HG03432 (cell line): ENCODE results near the gene LPCAT3.

Source experiments
- ATAC-seq: cut with Tn5 transposase; IDR thresholded peaks from one replicate; pipeline ENCODE4 v1.9.1; 2021; ENCODE audit warnings: mild to moderate bottlenecking, moderate library complexity; ENCODE audit not compliant: unreplicated experiment

LPCAT3 gene

GRCh38 chr12:7001921-7002591 is 16.2 kb downstream of the LPCAT3 start:
- ATAC-seq = no peak

DNA sequence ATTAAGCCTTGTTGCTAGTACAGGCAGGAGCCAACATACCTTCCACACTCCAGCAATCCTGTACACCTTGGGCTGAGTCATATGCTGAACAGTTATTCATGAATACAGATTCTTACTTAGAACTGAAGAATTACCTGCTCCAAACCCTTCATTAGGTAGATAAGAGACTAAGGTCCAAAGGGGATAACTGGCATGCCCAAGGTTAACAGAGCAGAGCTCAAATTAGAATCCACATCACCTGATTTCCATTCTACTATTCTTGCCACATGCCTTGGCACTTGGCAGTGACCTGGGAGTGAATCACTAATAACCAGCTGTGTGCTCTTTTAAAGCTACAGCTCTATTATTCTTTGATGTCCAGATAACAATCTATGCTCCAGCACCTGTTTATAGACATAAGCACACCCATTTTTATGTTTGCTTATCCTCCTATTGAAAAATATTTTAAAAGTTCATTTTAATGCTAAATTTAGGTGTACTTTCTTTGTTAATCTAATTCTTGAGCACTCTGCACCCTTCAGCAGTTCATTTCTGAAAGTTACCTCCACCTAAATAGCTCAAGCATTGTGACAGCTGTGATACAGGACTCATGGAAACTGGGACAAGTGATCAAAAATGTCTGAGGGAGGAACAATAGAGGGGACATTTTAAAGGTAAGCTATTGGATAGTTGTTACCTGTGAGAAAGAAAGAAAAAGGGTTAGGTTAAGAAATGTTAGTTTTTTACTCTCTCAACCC is 19.4 kb downstream of the LPCAT3 start:
- no peak for ATAC-seq

DNA sequence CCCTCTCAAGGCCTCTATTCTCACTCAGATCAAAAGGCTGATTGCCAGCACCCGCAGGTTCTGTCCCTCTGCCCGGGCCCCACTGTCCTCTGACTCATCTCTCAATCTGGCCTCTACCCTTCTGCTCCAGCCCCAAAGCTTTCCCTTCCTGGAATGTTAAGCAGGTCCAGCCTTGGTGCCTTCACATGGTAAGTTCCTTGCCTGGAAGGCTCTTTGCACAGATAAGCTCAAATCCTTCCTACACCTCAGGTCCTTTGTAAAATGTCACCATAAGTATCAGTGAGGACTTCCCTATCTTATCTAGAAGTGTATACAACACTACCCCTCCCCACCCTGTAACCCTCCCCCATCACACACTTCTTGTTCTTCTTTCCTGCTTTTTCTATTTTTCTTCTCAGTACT is 22.2 kb downstream of the LPCAT3 start:
- no peak for ATAC-seq

DNA sequence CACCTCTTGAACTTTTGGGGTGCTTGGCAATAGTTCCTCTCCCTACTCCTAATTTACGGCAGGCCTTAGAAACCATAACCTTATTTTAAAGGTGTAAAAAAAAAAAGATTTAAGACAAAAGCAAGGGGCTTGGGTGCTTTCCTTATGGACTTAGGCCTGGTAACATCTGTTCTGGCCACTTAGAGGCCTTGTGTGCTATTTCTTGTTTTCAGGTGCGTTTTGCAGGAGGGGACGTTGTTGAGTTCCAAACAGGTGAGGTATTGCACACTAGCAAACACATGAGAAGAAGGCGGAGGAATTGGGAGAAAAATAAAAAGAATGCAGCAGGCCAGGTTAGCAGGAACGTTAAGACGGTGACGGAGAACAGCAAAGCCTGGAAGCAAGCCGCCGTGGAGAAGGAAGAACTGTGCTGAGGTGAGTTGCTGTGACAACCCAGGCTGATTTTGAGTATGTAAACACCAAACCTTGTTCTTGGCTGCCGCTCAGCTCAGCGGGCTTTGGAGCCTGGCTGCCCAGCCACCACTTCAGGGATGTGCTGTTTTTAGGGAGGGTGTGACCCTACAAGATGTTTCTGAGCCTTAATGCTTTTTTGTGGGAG is 30.2 kb downstream of the LPCAT3 start:
- ATAC-seq = no peak

GRCh38 chr12:6982532-6982931 is 35.7 kb downstream of the LPCAT3 start:
- no peak for ATAC-seq

GRCh38 chr12:6981152-6982052 is 36.9 kb downstream of the LPCAT3 start:
- ATAC-seq = no peak

DNA sequence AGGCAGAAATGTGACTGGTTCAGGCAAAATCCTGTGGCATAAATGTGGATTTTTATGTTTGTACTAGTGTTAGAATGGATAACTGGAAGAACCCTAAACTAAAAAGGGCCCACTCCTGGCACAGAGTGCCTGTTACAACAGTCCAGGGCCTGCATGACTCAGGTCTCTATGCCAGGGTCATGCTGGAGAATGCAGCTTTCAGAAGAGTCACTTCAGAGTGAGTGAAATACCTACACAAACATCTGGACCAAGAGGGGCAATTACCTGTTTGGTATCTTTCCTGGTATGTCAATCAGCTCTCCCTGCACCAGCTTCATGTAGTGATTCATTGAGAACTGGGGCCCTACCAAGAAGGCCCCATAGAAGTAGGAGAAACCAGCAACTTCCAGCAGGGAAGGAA is 37.5 kb downstream of the LPCAT3 start:
- ATAC-seq = no peak

DNA sequence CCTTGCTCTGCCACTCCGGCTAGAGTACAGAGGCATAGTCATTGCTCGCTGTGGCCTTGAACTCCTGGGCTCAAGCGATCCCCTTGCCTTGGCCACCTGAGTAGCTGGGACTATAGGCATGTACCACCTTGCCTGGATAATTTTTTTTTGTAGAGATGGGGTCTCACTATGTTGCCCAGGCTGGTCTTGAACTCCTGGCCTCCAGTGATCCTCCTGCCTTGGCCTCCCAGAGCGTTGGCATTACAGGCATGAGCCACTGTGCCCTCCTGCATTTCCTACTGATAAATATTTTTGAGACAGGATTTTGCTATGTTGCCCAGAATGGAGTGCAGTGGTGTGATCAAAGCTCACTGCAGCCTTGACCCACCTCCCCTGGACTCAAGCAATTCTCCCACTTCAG is 38.2 kb downstream of the LPCAT3 start:
- ATAC-seq = no peak

DNA sequence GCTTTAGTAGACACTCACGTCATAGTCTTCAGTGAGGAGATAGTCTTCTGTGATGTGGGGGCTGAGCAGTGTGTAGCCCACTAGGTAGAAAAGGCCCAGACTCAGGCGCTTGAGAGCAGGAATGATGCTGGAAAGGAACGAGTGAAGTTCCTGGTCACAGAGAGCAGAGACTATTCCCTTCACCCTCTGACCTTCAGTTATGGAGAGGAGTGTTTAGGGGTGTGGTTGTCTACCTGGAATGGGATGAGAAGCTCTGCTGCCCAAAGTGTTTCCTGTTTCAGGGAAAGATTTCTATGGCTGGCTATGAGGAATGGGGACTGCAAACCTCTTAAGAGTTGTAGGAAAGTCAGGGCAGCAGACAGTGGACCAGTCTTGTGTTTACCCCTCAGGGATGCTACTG is 38.8 kb downstream of the LPCAT3 start:
- no peak for ATAC-seq

- no peak for ATAC-seq
These were observed 39.3 kb downstream of the LPCAT3 start for GRCh38 chr12:6979021-6979420.

- no peak for ATAC-seq
These were observed 39.7 kb downstream of the LPCAT3 start for GRCh38 chr12:6978611-6979011.

DNA sequence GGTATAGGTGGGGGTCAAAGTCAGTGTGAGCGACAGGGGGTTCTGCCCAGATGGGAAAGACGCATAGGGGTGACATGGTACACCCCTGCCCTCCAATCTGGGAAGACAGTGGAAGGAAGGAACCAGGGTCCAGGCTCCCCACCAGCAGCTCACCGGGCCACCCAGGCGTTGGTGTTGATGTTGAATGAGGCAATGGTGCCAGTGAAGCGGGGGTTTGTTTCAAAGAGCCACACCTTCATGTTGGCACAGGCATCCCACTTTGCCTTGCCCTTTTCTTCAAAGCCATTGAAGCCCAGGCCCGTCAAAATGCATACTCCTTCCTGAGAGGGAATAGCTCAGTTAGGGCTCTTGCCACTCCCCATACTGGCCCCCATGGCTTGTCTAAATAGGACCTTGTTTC is 40.1 kb downstream of the LPCAT3 start:
- ATAC-seq = no peak

- ATAC-seq = no peak
These were observed 40.6 kb downstream of the LPCAT3 start for GRCh38 chr12:6977653-6978052.

- ATAC-seq = no peak
These were observed 42.8 kb downstream of the LPCAT3 start for GRCh38 chr12:6975297-6976032.

DNA sequence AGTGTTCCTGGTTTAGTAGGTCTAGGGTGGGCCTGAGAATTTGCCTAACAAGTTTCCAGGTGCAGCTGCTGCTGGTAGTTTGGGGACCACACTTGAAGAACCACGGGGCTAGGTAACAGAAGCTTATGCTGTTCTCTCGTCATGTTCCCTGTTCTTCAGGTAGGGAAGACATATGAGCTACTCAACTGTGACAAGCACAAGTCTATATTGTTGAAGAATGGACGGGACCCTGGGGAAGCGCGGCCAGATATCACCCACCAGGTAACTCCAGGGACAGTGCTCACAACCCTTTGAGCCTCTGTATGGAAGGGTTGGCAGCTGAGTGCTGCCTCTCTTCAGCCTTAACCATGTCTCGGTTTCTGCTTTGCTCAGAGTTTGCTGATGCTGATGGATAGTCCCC is 44.1 kb downstream of the LPCAT3 start:
- ATAC-seq = no peak

DNA sequence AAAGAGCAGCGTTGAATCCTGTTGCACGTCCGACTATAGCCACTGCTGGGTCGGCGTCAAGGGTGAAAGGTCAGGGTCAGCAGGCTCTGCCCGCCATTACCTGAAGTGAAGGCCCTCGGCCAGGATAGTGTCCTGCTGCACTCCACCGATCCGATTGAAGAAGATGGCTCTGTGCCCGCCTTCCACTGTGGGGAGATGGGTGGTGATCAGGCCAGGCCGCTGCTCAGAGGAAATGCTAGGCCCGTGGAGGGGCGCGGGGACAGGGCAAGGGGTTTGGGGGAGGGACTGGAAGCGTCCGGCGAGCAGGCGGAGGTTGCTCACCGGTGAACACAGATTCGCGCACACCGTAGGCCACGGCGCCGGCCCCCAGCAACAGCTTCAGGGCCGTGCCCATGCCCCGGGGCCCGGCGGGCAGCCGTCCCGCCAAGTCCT is 48.2 kb downstream of the LPCAT3 start:
- no peak for ATAC-seq

DNA sequence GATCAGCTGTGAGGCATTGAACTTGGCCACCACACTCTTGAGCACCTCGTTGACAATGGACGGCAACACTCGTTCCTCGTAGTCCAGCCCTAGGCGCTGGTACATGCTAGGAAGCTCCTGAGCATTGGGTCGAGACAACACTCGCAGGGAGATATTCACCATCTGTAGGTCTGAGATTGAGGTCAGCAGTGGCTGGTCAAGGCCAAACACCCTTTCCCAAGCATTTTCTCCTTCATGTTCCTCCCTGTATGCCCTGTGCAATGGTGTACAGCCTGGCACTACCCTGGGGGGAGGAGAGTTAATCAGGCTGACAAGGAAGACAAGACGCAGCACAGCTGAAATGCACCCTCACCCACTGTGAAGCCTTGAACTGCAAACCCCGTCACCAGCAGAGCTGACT is 49.9 kb downstream of the LPCAT3 start:
- ATAC-seq = no peak

DNA sequence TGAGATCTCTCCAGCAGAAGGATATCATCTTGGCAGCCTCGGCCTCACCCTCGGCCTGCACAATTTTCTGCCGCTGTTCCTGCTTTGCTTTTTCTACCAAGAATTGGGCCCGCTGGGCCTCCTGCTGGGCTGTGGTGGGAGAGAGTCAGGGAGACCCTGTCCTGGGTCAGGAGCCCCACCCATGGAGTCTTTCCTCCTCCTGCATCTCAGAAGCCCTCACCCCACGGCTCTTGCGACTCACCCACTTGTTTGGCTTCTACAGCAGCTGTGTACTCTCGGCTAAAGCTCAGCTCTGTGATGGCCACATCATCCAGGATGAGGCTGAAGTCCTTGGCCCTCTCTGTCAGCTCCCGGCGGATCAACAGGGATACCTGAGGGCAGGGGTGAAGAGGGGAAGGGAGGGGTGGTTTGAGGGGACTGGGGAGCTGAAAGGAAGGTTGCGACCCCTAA is 50.6 kb downstream of the LPCAT3 start:
- ATAC-seq = no peak

GRCh38 chr12:6966351-6966750 is 51.9 kb downstream of the LPCAT3 start:
- ATAC-seq = no peak

GRCh38 chr12:6965714-6966113 is 52.6 kb downstream of the LPCAT3 start:
- no peak for ATAC-seq
